ENCODE data around the gene SHTN1.

DNA sequence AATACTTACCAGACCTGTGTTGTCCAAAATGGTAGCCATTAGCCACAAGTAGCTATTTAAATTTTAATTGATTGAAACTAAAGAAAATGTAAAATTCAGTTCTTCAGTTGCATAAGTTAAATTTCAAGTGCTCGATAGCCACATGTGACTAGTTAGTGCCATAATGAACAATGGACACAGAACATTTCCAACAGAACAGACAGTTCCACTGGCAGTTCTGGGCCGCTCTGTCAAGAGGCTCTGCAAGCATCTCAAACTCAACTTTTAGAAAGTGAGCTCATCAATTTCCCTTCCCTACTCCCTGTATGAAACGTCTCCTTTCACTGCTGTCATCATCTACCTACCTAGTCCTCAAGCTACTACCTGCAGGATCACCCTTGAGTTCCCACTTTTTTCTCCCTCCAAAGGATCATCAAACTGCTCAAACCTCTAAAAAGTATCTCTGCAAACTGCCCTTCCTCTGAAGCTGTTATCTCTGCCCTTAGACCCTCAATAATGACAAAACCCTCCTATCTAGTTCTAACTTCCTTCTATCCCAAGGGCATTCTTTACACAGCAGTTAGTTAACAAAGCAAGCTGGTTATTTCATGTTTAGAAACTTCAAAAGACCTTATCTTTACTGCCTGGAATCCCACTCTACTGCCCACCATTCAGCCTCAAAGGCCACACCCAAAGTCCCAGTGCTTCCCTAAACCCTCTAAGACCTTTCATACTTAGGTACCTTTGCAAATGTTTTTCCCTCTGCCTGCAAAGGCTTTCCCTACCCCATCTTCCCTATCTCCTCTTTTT, 20.6 kb downstream of the SHTN1 start:
- TF ChIP-seq EZH2 (IDR thresholded peaks at IDR 0.05; ENCODE audit: insufficient read depth, poor library complexity, severe bottlenecking) (no peak), EZH2phosphoT487 (IDR thresholded peaks at IDR 0.05; ENCODE audit: insufficient read depth, low read depth) (no peak)

Data from GM23248 (cell line).